Measurements from ENCODE around the gene MMP14.
"Not testable (repeated sequence)": the region's sequence is repeated elsewhere in the genome, so short reads cannot be mapped to it uniquely, and the experiment has no call there.

The MMP14 gene

DNA sequence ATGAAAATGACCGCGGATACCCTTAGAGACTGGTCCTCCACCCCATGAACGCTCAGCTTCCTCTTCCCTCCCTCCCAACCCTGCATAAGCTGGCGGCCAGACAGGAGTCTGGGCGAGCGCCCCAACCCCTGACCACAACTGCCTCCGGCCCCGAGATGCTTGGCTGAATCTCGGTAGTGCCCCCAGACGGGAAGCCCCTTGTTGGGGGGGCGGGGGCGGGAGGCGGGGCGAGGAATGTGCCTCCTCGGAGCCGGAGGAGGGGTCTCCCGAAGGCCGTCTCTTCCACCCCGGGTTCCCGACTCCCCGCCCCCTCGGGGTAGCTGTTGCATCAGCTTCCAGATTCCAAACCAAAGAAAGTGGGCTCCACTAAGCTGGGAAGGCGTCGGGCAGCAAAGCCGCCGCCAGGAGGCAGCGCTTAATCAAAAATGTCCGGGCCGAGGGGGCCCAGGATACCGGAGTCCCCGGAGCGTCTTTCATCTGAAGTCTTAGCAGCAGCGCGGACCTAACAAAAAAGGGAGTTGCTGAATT is 13.8 kb upstream of the MMP14 start:
- peak overlapping the region; percentile 32 for H3K4me3 ChIP-seq (ENCODE audit: low read depth, low read length)
- peak; percentile 94 for DNase-seq (ENCODE audit: low read depth)
- TF ChIP-seq CTCF (conservative IDR thresholded peaks at IDR 0.05; ENCODE audit: low read depth, low read length): peak; percentile 89

DNA sequence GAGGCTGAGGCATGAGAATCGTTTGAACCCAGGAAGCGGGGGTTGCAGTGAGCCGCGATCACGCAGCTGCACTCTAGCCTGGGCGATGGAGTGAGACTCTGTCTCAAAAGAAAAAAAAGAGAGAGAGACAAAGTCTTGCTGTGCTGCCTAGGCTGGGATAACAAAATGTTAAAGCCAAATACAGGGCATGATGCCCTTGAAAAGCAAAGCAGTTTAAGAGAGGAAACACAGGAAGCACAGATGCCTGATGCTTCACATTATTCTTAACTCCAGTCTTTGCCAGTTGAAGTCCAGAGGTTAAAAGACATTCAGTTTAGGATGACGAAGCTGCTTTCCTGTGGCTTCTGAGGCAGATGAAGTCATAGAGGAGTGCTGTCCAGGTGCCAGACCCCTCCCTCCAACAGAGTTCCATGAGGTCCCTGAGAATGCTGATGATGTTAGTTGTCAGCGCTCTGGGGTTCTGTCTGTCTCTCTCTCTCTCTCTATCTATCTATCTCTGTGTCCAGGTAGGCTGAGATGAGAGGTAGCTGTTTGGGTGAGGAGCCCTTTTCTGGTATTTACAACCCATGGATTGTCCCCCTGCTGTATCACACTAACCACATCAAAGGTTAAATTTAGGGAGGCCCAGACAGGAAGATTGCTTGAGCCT is 11.6 kb upstream of the MMP14 start:
- TF ChIP-seq CTCF (conservative IDR thresholded peaks at IDR 0.05; ENCODE audit: low read depth, low read length): no peak
- H3K4me3 ChIP-seq (ENCODE audit: low read depth, low read length): no peak overlapping the region
- peak; percentile 97 for DNase-seq (ENCODE audit: low read depth)

GRCh38 chr14:22829076-22829660 is 7.2 kb upstream of the MMP14 start:
- H3K4me3 ChIP-seq (ENCODE audit: low read depth, low read length): peak overlapping the region; percentile 96

DNA sequence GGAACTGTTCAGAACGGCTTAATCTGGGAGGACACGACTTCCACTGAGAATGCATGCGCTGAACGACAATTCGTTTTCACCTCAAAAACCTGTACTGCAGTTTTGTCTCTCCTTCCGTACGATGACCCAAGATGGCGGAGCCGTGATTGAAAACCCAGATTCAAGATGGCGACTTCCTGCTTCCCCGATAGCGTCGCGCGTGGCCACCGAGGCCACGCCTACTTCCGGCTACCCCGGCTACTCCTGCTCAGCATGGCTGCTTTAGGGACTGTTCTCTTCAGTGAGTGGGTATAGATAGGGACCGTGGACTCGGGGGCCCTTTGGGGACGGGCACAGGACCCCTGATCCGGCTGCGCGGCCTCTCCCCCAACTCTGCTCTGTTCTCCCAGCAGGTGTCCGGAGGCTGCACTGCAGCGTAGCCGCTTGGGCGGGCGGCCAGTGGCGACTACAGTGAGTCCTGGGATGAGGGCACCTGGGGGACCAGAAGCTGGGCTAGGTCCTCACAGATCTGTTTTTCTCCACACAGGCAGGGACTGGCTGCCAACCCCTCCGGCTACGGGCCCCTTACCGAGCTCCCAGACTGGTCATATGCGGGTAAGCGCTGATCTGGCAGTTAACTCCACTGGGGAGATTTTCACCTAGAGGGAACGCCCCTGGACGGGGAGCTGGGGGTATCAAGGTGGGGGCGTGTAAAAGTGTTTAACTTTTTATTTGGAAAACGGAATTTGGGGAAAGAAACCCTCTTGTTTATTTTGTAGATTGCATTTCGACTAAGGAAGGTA is 6.5 kb upstream of the MMP14 start, which contains the start of gene MRPL52:
TSS of gene MRPL52 (plus strand) at position 227 of the 782 bp plus-strand sequence. CDS start at position 253, 26 bp downstream.
- DNase-seq (ENCODE audit: low read depth): peak; percentile 91
- H3K4me3 ChIP-seq (ENCODE audit: low read depth, low read length): peak within 1 kb of the TSS; percentile 96
- no peak for TF ChIP-seq CTCF (conservative IDR thresholded peaks at IDR 0.05; ENCODE audit: low read depth, low read length)

More at GRCh38 chr14:22829076-22829660, 7.2 kb upstream of the MMP14 start:
- DNase-seq (ENCODE audit: low read depth): not testable (repeated sequence)

GRCh38 chr14:22830443-22831010 is 5.9 kb upstream of the MMP14 start:
- TF ChIP-seq CTCF (conservative IDR thresholded peaks at IDR 0.05; ENCODE audit: low read depth, low read length): no peak
- peak overlapping the region; percentile 96 for H3K4me3 ChIP-seq (ENCODE audit: low read depth, low read length)
- DNase-seq (ENCODE audit: low read depth): no peak

DNA sequence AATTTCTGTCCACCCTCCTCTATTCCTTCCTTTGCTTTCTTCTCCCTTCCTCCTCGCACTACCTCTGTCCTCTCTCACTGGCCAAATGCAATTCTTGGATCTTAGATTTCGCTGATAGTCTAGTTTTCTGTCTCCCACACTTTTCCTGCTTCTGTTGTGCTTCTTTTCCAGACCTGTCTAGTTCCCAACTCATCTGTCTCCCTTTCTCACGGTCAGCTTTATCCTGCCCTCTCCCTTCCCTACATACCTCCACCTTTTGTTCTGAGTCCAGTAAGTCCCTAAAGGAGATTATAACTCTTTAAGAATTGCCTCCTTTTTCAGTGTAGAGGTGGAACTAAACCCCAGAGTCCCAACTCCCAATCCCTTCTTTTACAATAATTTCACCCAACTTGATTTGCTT is 880 bp upstream of the MMP14 start:
- no peak for TF ChIP-seq CTCF (conservative IDR thresholded peaks at IDR 0.05; ENCODE audit: low read depth, low read length)
- no peak overlapping the region for H3K4me3 ChIP-seq (ENCODE audit: low read depth, low read length)

More for the DNA sequence above, 880 bp upstream of the MMP14 start:
- no peak for DNase-seq (ENCODE audit: low read depth)

All from choroid plexus epithelial cell (primary cell).